Measurements from ENCODE around the gene TBC1D14.

The TBC1D14 gene

DNA sequence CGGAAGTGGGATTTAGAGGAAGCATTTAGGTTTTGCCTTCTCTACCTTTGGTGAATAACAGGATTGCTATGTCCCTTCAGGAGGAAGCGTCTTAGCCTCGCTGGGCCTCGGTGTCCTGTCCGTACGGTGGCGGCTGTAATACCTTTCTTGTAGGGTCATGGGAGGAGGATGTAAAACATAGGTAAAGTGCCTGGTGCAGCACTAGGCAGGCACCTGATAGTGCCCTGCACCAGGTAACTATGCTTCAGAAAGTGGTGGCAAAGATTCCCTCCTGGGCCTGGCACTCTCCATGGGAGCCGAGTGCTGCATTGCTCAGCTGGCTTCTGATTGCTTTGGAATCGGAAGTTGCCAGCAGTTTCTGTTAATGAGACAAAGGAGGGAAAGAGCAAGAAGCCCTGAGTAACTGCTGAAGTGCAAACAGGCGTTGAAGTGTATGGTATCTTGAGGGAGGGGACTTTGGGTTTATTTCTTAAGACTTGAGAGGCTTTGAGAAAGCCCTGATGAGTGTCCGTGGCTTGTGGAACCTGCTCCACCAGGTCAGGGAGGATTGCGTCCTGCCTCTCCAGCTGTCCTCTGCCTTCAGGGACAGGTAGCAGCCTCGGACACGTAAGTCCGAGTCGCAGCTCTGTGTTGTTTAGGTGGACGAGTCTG is 45.8 kb downstream of the TBC1D14 start:
- H3K4me1 ChIP-seq: no peaks in the 10 kb centered on the region; the same call in 1 of the 2 replicates
- H3K9me3 ChIP-seq: no peaks in the 10 kb centered on the region
- no peak for DNase-seq
- no peaks in the 10 kb centered on the region for H3K27me3 ChIP-seq
- TF ChIP-seq, protein P1, sequence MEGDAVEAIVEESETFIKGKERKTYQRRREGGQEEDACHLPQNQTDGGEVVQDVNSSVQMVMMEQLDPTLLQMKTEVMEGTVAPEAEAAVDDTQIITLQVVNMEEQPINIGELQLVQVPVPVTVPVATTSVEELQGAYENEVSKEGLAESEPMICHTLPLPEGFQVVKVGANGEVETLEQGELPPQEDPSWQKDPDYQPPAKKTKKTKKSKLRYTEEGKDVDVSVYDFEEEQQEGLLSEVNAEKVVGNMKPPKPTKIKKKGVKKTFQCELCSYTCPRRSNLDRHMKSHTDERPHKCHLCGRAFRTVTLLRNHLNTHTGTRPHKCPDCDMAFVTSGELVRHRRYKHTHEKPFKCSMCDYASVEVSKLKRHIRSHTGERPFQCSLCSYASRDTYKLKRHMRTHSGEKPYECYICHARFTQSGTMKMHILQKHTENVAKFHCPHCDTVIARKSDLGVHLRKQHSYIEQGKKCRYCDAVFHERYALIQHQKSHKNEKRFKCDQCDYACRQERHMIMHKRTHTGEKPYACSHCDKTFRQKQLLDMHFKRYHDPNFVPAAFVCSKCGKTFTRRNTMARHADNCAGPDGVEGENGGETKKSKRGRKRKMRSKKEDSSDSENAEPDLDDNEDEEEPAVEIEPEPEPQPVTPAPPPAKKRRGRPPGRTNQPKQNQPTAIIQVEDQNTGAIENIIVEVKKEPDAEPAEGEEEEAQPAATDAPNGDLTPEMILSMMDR (IDR thresholded peaks at IDR 0.05; ENCODE audit: low read depth, low read length): no peak
- H3K36me3 ChIP-seq: no peaks in the 10 kb centered on the region
- H3K4me3 ChIP-seq (ENCODE audit: low read depth, low read length): no peak overlapping the region

DNA sequence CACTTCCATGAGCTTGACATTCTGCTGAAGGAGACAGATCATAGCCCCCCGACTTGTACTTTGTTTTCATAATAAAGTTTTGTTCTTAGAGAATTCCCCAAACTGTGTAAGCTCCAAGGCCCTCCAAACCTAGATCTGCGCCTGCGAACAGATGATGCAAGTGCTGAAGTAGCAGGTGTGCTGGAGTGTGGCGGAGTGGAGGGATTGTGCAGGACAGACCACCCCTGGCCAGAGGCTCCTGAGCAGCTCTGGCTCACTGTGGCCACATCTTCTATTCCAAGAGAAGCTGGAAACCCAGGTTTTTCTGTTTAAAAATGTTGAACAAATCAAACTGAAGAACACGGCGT is 46.4 kb downstream of the TBC1D14 start:
- DNase-seq: no peak
- Histone ChIP-seq H3K4me1 (no peaks in the 10 kb centered on the region; the same call in 1 of the 2 replicates), H3K9me3 (no peaks in the 10 kb centered on the region), H3K4me3 (ENCODE audit: low read depth, low read length) (no peak overlapping the region), H3K36me3 (no peaks in the 10 kb centered on the region), H3K27me3 (no peaks in the 10 kb centered on the region)
- TF ChIP-seq, protein P1 (IDR thresholded peaks at IDR 0.05; ENCODE audit: low read depth, low read length): no peak

DNA sequence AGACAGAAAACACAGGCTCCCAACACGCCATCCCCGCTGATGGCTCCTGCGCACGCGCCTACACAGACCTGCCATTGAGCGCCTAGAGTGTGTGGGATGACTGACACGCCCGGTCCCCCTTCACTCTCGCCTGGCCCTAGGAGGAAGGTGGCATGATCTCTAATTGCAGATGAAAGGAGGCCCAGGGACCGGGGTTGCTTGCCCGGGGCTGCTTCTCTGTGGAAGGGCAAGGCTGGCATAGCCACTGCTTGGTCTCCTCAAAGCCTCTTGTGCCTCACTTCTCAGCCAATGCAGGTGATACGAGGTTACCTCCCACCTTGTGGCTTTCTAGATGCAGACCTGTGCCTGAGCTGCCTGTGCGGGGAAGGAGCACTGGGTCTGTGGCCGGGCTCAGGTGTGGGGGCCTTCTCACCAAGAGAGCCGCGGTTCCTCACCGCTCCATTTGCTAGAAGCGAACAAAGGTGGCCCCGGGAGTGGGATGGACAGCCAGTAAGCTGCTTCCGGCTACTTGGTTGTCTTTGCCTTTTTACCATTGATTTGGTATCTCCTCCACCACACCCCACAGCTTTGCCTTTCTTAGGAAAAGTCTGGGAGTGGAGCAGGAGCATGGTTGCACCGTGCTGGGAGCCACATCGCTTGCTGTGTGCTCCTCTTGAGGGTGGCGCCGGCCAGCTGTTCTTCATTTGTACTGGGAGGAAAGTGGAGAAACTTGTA is 47.0 kb downstream of the TBC1D14 start:
- TF ChIP-seq, protein P1 (IDR thresholded peaks at IDR 0.05; ENCODE audit: low read depth, low read length): no peak
- Histone ChIP-seq H3K4me1 (no peaks in the 10 kb centered on the region; the same call in 1 of the 2 replicates), H3K36me3 (no peaks in the 10 kb centered on the region), H3K4me3 (ENCODE audit: low read depth, low read length) (no peak overlapping the region), H3K9me3 (no peaks in the 10 kb centered on the region), H3K27me3 (no peaks in the 10 kb centered on the region)
- DNase-seq: no peak

DNA sequence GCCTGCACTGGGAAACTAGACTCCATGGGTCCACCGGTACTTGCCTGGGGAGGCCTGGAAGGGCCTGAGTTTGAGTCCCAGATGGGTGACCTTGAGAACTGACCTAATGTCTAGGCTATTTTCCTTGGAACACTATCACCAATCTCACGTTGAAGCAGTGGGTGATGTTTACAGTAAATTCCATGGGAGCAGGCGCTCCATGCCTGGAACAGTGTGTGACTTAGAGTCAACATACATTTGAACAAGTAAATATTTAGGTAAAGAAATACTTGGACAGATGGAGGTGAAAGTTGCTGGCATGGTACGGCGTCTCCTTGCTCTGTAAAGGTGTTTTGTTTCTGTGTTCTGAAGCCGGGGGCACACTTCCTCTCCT is 47.5 kb downstream of the TBC1D14 start:
- Histone ChIP-seq H3K4me1 (no peaks in the 10 kb centered on the region; the same call in 1 of the 2 replicates), H3K27me3 (no peaks in the 10 kb centered on the region), H3K36me3 (no peaks in the 10 kb centered on the region), H3K4me3 (ENCODE audit: low read depth, low read length) (no peak overlapping the region), H3K9me3 (no peaks in the 10 kb centered on the region)
- no peak for DNase-seq
- TF ChIP-seq, protein P1 (IDR thresholded peaks at IDR 0.05; ENCODE audit: low read depth, low read length): no peak

DNA sequence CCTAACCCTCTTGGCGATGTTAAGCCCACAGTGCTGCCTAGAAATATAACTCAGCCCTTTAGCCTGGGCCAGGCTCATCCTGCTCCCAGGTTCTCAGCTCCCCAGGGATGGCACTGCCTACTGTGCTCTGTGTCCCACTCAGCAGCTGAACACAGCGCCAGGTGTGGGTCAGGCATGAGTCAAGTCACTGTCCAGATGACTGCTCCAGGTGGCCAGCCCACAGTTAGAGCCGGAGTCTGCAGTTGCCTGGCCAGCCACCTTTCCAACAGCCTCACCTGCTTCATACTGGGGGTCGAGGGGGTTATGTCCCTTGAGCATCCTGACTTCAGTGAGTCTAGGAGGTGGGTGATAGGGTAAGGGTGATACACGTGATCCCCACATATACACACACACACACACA is 48.4 kb downstream of the TBC1D14 start:
- Histone ChIP-seq H3K9me3 (no peaks in the 10 kb centered on the region), H3K4me3 (ENCODE audit: low read depth, low read length) (no peak overlapping the region), H3K27me3 (no peaks in the 10 kb centered on the region), H3K36me3 (no peaks in the 10 kb centered on the region), H3K4me1 (peaks cover 2% of the 10 kb centered on the region; the same call in 1 of the 2 replicates)
- TF ChIP-seq, protein P1 (IDR thresholded peaks at IDR 0.05; ENCODE audit: low read depth, low read length): no peak
- DNase-seq: no peak

DNA sequence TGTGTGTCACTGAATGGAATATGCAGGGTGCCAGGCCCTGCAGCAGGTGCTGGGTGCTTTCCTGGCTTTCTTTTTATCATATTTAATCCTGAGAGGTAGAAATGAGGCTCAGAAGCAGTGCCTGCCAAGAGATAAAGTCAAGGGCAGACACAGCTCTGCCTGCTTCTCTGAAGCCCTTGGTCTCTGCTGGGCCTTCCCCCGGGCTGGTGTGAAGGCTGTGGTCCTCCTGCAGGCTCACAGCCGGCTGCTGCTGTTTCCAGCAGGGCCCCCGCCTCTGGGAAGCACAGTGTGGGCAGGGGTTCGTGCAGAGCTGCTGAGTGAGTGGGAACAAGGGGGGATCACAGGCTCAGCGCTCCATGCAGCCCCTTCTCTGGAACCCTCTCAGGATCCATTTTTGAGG is 49.6 kb downstream of the TBC1D14 start:
- Histone ChIP-seq H3K4me3 (ENCODE audit: low read depth, low read length) (no peak overlapping the region), H3K27me3 (no peaks in the 10 kb centered on the region), H3K4me1 (peaks cover 5% of the 10 kb centered on the region; the same call in 1 of the 2 replicates), H3K36me3 (no peaks in the 10 kb centered on the region), H3K9me3 (no peaks in the 10 kb centered on the region)
- TF ChIP-seq, protein P1 (IDR thresholded peaks at IDR 0.05; ENCODE audit: low read depth, low read length): no peak
- no peak for DNase-seq

Measured in BE2C (cell line).